Activated T-cell treated with anti-CD3 and anti-CD28 coated beads, Interleukin-2, amount 50 U/mL, for 4 hours (primary cell): ENCODE results near the gene BTBD16. TPM values are rescaled to one million over a fixed set of nuclear protein-coding genes. Genes with fewer than 3 reads are reported as not detected.

Source experiments
- ATAC-seq, 2 donors: fragments of 200-7000 bp; cut with Tn5 transposase; one replicate each; pipeline ENCODE4 v1.10.0; 2021
- DNase-seq: peaks from one replicate; pipeline ENCODE4 v3.0.0-alpha.2; 2020
- H3K27me3 Mint-ChIP-seq: one replicate; pipeline ENCODE4 v1.8.0; 2021; ENCODE audit warnings: low read depth, mixed read lengths
- H3K36me3 Mint-ChIP-seq: one replicate; pipeline ENCODE4 v1.8.0; 2022; ENCODE audit warnings: mixed read lengths; ENCODE audit not compliant: insufficient read depth
- H3K4me1 Mint-ChIP-seq: one replicate; pipeline ENCODE4 v1.8.0; 2021; ENCODE audit warnings: low read depth, mixed read lengths
- H3K4me3 Mint-ChIP-seq: one replicate; pipeline ENCODE4 v1.8.0; 2021; ENCODE audit warnings: mild to moderate bottlenecking, moderate library complexity, mixed read lengths
- H3K9me3 Mint-ChIP-seq: one replicate; pipeline ENCODE4 v1.8.0; 2021; ENCODE audit warnings: mixed read lengths
- total RNA-seq, 3 donors: library from RNA; stranded (reverse); gene quantifications; one replicate each; pipeline ENCODE4 v1.2.1, GENCODE V29; 2021

BTBD16 gene
- total RNA-seq, 3 donors from 2014 or later: not detected

DNA sequence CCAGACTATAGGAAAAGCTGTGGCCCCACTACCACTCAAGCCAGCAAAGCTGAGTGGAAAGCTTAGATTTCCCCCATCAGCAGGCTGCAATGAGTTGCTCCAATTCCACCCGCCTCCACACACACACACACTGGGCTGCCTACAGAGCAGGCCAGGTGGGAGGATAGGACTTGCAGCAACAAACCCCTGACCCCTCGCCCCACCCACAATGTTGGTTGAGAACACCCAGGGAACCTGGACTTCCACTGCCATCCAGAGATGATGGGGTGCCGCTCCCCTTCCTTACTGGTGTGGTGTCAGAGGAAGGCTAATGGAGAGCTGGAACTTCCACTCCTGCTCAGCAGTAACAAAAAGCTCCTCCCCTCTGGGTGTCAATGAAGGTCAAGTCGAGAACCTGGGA is 86.6 kb downstream of the BTBD16 start:
- Mint-ChIP-seq H3K4me1 (no peaks in the 10 kb centered on the region), H3K36me3 (peaks cover 4% of the 10 kb centered on the region), H3K9me3 (peaks cover 11% of the 10 kb centered on the region), H3K27me3 (peaks cover under 1% of the 10 kb centered on the region), H3K4me3 (no peak overlapping the region)
- DNase-seq (no peak), ATAC-seq (no peak)

DNA sequence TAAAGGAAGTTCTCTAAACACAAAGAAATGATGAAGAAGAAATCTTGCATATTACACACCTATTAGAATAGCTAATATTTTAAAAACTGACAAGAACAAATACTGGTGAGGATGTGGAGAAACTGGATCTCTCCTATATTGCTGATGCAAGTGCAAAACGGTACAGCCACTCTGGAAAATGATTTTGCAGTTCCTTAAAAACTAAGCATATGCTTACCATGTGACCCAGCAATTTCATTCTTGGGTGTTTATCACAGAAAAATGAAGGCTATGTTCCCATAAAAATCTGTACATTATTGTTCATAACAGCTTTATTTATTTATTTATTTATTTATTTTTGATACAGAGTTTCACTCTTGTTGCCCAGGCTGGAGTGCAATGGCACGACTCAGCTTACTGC is 88.5 kb downstream of the BTBD16 start:
- DNase-seq (no peak), ATAC-seq (no peak)
- Mint-ChIP-seq H3K27me3 (peaks cover under 1% of the 10 kb centered on the region), H3K9me3 (peaks cover 11% of the 10 kb centered on the region), H3K4me1 (no peaks in the 10 kb centered on the region), H3K36me3 (peaks cover 4% of the 10 kb centered on the region), H3K4me3 (no peak overlapping the region)

DNA sequence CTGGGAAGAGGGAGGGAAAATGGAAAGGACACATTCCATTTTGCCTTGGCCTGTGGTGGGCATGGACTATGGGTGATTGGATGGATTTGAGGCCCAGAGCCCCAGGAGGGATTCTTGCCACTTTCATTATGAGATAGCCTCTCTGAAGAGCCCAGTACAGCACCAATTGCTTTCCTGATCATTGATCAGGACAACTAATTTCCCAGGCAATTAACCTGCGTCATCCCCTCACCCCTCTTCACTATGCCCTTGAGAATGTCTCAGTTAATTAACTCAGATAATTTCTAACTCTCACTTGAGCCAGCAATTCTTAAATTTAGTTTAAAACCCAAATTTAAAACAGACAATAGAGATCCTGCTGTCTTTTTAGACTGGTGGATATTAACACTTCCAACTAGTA is 90.0 kb downstream of the BTBD16 start:
- no peaks in the 10 kb centered on the region for H3K4me1 Mint-ChIP-seq
- peaks cover 11% of the 10 kb centered on the region for H3K9me3 Mint-ChIP-seq
- ATAC-seq: no peak
- no peak for DNase-seq
- H3K4me3 Mint-ChIP-seq: no peak overlapping the region
- H3K36me3 Mint-ChIP-seq: peaks cover 4% of the 10 kb centered on the region
- H3K27me3 Mint-ChIP-seq: peaks cover 3% of the 10 kb centered on the region

DNA sequence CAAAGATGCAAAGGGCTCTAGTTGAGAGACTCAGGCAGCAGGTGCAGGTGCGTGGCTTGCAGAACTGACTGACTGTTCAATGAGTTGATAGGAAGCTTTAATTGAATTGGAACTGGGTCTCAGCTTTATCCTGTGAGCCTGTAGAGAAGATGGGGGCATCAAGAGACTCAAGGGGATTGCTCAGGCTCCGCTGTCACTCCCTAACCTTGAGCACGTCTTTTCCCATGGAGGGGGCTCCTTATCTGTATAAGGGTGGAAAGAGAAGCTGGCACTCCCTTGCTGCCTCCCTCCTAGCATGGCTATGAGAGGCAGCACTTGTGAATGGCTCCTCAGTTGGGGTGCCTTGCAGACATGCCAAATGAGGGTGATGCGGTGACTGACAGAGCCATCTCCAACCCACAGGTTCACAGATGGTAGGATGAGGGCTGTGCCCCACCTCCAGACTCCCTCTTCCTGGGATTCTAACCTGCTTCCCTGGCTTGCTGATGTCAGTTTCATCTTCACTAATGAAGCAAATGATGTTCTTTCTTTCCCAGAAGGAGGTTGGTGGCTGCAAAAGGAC is 91.0 kb downstream of the BTBD16 start:
- ATAC-seq: no peak
- no peaks in the 10 kb centered on the region for H3K4me1 Mint-ChIP-seq

DNA sequence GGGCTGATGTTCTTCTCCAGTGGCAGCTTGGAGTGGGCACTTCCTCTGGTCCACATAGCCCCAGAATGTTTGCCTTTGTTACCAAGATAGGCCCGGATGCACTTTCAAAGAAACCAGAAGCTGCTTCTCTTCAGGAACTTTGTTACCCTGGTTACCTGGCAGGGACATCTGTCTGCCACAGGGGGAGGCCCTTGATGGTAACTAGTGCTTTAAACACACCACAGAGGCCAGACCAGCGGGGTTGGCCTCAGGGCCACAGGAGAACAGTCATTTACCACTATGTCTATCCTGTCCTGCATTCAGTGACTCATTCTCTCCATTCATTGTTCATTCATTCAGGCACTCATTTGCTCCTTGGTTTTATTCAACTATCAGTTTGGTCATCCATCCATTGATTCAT is 91.5 kb downstream of the BTBD16 start:
- ATAC-seq: peak in 1 of 2 donors; percentile 35
- H3K9me3 Mint-ChIP-seq: peaks cover 11% of the 10 kb centered on the region
- H3K27me3 Mint-ChIP-seq: peaks cover 3% of the 10 kb centered on the region
- H3K36me3 Mint-ChIP-seq: peaks cover 4% of the 10 kb centered on the region
- DNase-seq: no peak
- H3K4me1 Mint-ChIP-seq: no peaks in the 10 kb centered on the region
- H3K4me3 Mint-ChIP-seq: no peak overlapping the region

More for the DNA sequence above, 91.0 kb downstream of the BTBD16 start:
- peaks cover 11% of the 10 kb centered on the region for H3K9me3 Mint-ChIP-seq
- DNase-seq: no peak
- peaks cover 4% of the 10 kb centered on the region for H3K36me3 Mint-ChIP-seq
- H3K27me3 Mint-ChIP-seq: peaks cover 3% of the 10 kb centered on the region
- no peak overlapping the region for H3K4me3 Mint-ChIP-seq

DNA sequence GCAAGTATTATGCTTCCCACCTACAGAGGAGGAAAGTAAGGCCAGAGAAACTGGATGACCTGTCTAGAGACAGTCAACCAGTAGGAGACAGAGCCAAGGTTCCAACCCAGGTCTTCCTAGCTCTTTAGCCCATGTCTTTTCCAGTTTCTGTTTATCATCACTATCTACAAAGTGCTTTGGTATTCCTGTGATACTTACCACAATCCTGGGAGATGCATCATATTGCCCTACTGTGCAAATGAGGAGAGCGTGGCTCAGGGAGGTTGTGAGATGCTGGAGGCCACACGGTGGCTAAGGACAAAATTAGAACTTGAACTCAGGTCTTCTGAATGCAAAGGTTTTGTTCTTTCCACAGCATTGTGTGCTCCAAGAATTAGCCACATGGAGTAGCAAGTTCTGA is 92.2 kb downstream of the BTBD16 start:
- ATAC-seq (no peak), DNase-seq (no peak)
- Mint-ChIP-seq H3K27me3 (peaks cover 3% of the 10 kb centered on the region), H3K36me3 (peaks cover 4% of the 10 kb centered on the region), H3K4me1 (no peaks in the 10 kb centered on the region), H3K9me3 (peaks cover 6% of the 10 kb centered on the region), H3K4me3 (no peak overlapping the region)

DNA sequence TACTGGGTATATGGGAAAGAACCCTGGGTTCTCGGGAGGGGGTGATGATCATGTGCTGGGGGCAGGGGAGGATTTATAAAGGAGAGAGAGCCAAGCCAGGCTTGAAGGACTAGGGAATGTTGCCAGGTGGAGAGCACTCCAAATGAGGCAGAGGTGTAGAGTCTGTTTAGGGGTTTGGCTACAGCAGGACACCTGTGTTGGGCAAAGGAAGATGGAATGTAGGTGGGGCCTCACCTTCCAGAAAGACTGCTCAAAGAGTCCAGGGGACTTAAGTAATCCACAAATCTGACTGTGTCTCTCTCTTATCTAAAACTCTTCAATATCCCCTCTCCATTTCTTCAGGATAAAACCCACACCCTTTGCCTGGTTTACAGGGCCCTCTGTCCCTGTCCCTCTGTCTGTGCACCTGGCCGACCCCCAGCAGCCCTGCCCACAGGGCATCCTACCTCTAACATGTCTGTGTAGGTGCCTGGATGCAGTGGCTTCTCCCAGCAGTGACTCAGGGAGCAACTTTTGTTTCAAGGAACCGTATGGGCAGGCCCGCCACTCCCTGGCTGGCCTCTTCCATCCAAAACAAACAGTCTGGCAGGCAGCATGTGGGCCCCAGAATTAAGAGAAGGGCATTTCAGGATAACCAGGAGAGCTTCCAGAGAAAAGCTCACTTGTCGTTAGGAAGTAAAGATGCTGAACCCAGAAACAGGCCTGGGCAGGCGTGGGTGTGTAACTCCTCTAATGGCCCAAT is 92.8 kb downstream of the BTBD16 start:
- Mint-ChIP-seq H3K36me3 (peaks cover under 1% of the 10 kb centered on the region), H3K4me1 (no peaks in the 10 kb centered on the region), H3K4me3 (no peak overlapping the region), H3K27me3 (peaks cover 3% of the 10 kb centered on the region), H3K9me3 (peaks cover under 1% of the 10 kb centered on the region)
- DNase-seq (no peak), ATAC-seq (no peak)

DNA sequence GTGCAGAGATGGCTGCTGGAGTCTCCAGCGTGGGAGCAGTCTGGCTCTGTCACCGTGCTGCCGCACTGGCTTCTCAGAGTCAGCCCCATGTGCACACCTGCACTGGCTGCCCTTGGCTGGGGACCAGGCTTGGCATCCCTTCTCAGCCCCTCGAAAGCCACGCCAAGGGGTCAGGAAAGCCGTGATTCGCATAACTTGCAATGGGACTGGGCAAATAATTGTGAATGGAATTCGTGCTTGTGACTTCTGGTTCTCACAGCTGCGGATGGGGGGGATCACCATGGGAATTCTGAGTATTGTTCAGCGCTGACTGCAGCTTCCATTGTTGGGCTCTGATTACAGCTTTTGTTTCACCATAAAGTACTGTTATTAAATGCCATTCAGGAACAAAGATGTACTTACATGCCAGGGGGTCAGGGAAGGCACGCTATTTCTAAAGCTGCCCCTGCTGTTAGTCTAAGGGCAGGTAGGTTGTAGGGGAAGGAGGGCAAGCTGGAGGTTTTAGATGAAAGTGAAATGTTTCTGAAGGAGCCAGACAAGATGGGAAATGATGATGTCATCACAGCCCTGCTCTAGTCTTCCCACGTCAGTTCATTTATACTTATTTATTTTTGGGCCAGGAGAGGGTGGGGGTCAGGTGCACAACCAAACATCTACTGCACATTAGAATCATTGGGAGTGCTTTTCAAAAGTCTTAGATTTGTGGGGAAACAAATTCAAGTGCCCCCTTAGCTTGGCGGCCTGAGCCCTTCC is 97.6 kb downstream of the BTBD16 start:
- no peaks in the 10 kb centered on the region for H3K9me3 Mint-ChIP-seq
- no peak for DNase-seq
- no peak overlapping the region for H3K4me3 Mint-ChIP-seq
- ATAC-seq: no peak
- peaks cover 3% of the 10 kb centered on the region for H3K4me1 Mint-ChIP-seq
- H3K27me3 Mint-ChIP-seq: peaks cover 24% of the 10 kb centered on the region
- no peaks in the 10 kb centered on the region for H3K36me3 Mint-ChIP-seq

DNA sequence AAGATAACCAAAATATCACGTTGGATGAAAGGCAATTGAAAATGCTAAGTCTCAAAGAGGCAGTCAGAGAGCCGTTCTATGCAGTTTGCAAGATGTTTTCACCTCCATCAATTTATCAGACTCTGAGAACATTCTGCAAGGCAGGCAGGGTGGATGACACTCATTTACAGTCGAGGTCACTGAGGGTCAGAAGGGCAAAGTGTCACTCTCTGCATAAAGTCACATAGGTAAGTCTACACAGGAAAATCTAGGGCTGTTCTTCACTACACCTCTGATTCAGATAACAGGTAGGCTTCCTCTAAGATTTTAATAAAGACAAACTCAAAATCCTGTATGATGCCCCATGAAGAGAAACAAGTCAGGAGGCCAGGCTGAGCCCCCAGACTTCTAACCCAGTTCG is 102.0 kb downstream of the BTBD16 start:
- Mint-ChIP-seq H3K4me1 (peaks cover 26% of the 10 kb centered on the region), H3K36me3 (no peaks in the 10 kb centered on the region), H3K4me3 (no peak overlapping the region), H3K9me3 (no peaks in the 10 kb centered on the region), H3K27me3 (peaks cover 20% of the 10 kb centered on the region)
- DNase-seq (no peak), ATAC-seq (no peak)

DNA sequence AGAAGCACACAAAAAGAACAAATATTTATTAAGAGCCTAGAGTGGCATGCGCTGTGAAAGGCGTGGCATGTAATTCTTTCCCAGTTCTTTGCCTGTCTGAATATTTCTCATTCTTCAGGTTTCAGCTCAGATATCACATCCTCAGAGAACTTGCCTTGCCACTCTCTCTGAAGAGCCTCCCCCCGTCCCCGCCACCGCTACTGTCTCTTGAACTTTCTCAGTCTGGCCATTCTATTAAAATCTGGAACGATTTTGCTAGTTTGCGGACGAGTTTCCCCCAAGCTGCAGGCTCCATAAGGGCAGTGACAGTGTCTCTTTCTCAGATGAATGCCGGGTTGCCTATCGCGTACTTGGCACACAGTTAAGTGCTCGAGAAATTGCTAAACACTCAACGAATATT is 102.6 kb downstream of the BTBD16 start:
- Mint-ChIP-seq H3K9me3 (no peaks in the 10 kb centered on the region), H3K36me3 (no peaks in the 10 kb centered on the region), H3K27me3 (peaks cover 20% of the 10 kb centered on the region), H3K4me1 (peaks cover 28% of the 10 kb centered on the region), H3K4me3 (peak overlapping the region; percentile 82)
- ATAC-seq (no peak), DNase-seq (no peak)

DNA sequence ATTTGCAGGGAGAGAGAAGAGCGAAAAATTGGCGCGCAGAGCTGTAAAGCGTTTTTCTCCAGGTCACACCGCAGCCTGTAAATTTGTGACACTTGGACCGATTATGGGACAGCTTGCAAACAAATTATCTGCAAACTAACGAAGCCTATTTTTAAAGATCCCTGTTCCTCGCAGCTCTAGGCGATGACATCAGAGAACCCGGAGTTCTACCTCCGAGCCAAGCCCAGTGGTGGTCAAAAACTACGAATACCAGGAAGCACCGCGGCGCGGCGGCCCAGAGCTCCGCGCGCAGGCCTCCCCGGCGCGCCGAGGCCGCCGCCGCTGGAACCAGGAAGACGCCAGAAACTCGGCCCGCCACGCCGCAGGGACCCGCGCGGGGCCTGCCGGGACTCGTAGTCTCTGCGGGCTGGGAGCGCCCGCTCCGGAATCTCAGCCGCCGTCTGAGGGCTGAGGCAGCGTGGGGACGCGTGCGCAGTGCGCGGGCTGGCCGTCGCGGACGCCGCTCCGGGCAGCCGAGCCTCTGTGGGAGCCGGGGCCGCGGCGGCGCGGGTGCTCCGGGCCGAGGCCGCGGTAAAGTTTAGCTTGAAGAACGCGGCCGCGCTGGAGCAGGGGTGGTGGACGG is 103.3 kb downstream of the BTBD16 start, which contains the start of gene PLEKHA1:
Gene PLEKHA1 (plus strand): TSS at position 472 of the 622 bp plus-strand sequence. CDS start 18,493 bp downstream, outside the sequence.
- peak; percentile 91 for DNase-seq
- Mint-ChIP-seq H3K36me3 (peaks cover 5% of the 10 kb centered on the region), H3K27me3 (peaks cover 20% of the 10 kb centered on the region), H3K9me3 (no peaks in the 10 kb centered on the region), H3K4me3 (peak within 1 kb of the TSS; percentile 95), H3K4me1 (peaks cover 35% of the 10 kb centered on the region)
- peak; percentile 91 to 93 for ATAC-seq

DNA sequence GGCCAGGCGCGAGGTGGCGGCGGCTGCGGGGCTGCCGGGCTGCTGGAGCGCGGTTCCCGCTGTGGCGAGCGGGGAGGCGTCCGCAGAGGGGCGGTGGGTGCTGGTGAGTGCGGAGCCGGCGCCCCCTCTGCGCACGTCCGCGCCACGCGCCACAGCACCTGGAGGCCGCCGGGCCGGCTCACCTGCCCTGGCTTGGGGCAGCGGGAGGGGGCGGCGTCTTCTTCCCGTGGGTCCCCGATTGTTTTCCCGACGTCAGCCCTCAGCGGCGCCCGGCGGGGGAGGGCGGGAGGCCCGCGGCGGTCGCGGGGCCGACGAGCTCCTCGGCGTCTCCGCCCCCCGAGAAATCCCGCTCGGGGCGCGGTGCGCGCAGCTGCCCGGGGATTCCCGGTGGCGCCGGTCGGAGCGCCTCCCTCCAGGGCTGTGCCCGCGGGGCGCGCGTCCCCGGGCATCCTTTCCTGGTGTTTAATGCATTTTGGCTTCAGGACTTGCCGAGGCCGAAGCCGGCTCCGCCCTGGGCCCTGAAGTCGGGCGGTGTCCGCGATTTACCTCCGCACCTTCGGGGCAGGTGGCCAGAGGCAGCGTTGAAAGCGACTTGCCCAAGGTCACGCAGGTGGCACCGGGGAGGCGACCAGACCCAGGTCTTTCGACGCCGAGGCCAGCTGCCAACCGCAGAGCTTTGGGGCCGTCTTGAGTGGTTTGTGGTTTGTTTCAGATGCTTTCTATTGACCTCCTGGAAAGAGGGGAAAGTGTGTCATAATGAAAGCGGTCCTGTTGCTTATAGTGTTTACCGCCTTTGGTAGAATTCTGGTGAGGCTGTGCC is 104.0 kb downstream of the BTBD16 start:
- H3K4me1 Mint-ChIP-seq: peaks cover 39% of the 10 kb centered on the region
- ATAC-seq (peak; percentile 62 to 66), DNase-seq (peak; percentile 68)
- H3K4me3 Mint-ChIP-seq: peak overlapping the region; percentile 95
- H3K36me3 Mint-ChIP-seq: peaks cover 10% of the 10 kb centered on the region
- H3K27me3 Mint-ChIP-seq: peaks cover 19% of the 10 kb centered on the region
- H3K9me3 Mint-ChIP-seq: no peaks in the 10 kb centered on the region

DNA sequence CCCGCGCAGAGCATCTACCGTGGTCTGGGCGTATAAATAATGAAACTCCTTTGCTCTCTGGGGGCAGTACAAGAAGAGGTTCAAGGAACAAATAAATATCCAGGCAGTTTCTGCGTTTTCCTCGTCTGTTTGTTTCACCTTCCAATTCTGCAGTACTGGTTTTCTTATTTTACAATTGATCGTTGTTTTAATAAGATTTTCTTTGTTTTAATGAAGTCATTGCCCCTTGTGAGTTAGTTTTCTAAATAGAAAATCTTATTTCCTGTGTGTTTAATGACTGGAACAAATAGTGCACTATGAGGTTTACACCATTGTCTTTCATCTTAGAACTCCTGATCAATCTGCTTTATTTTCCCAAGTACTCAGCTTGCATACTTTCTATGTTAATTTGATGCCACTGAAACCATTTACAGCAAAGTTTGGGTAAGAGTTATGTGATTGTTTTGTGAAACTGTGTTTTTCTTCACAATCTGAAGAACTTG is 104.6 kb downstream of the BTBD16 start:
- peaks cover 45% of the 10 kb centered on the region for H3K4me1 Mint-ChIP-seq

More for the DNA sequence above, 104.6 kb downstream of the BTBD16 start:
- H3K9me3 Mint-ChIP-seq: no peaks in the 10 kb centered on the region
- DNase-seq: no peak
- H3K4me3 Mint-ChIP-seq: peak overlapping the region; percentile 95
- peaks cover 16% of the 10 kb centered on the region for H3K27me3 Mint-ChIP-seq
- ATAC-seq: no peak
- H3K36me3 Mint-ChIP-seq: peaks cover 14% of the 10 kb centered on the region
